AG09309 (cell line): ENCODE measurements around the gene C2CD3.
"Not testable (repeated sequence)": the region's sequence is repeated elsewhere in the genome, so short reads cannot be mapped to it uniquely, and the experiment has no call there.

Experiments used
- DNase-seq: peaks from one replicate; pipeline ENCODE4 v3.0.0-alpha.2; 2010; ENCODE audit warnings: low read depth
- H3K4me3 ChIP-seq: 2 replicates; pipeline ENCODE4 v1.5.1; 2011; ENCODE audit warnings: mild to moderate bottlenecking, low read depth, low read length, moderate library complexity; ENCODE audit not compliant: control insufficient read depth
- TF ChIP-seq, protein P1 (sequence below): IDR thresholded peaks from 2 replicates; pipeline ENCODE4 v1.5.1; 2011; ENCODE audit warnings: mild to moderate bottlenecking, low read depth, low read length, inconsistent platforms; ENCODE audit not compliant: insufficient read depth, control insufficient read depth; ENCODE audit errors: missing control alignments

The C2CD3 gene

GRCh38 chr11:74153224-74153623 lies 17.6 kb downstream of the C2CD3 start:
- no peak for DNase-seq
- TF ChIP-seq, protein P1, sequence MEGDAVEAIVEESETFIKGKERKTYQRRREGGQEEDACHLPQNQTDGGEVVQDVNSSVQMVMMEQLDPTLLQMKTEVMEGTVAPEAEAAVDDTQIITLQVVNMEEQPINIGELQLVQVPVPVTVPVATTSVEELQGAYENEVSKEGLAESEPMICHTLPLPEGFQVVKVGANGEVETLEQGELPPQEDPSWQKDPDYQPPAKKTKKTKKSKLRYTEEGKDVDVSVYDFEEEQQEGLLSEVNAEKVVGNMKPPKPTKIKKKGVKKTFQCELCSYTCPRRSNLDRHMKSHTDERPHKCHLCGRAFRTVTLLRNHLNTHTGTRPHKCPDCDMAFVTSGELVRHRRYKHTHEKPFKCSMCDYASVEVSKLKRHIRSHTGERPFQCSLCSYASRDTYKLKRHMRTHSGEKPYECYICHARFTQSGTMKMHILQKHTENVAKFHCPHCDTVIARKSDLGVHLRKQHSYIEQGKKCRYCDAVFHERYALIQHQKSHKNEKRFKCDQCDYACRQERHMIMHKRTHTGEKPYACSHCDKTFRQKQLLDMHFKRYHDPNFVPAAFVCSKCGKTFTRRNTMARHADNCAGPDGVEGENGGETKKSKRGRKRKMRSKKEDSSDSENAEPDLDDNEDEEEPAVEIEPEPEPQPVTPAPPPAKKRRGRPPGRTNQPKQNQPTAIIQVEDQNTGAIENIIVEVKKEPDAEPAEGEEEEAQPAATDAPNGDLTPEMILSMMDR = no peak
- no peak overlapping the region for H3K4me3 ChIP-seq

- no peak overlapping the region for H3K4me3 ChIP-seq
- TF ChIP-seq, protein P1 = no peak
- no peak for DNase-seq
Measured at GRCh38 chr11:74147199-74147929, 23.4 kb downstream of the C2CD3 start.

DNA sequence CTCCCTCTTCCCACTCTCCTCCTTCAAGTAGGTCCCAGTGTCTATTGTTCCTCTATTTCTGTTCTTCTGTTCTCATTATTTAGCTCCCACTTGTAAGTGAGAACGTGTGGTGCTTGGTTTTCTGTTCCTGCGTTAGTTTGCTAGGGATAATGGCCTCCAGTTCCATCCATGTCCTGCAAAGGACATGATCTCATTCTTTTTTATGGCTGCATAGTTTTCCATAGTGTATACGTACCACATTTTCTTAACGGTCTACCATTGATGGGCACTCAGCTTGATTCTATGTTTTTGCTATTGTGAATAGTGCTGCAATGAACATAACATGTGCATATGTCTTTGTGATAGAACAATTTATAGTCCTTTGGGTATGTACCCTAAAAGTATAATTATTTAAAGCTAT lies 26.2 kb downstream of the C2CD3 start:
- no peak for DNase-seq
- H3K4me3 ChIP-seq = no peak overlapping the region
- TF ChIP-seq, protein P1 = no peak

GRCh38 chr11:74142624-74143023 lies 28.2 kb downstream of the C2CD3 start:
- no peak overlapping the region for H3K4me3 ChIP-seq
- TF ChIP-seq, protein P1 = no peak
- DNase-seq = no peak

- TF ChIP-seq, protein P1 = no peak
- H3K4me3 ChIP-seq = no peak overlapping the region
- DNase-seq = no peak
Measured at GRCh38 chr11:74141908-74142307, 28.9 kb downstream of the C2CD3 start.

DNA sequence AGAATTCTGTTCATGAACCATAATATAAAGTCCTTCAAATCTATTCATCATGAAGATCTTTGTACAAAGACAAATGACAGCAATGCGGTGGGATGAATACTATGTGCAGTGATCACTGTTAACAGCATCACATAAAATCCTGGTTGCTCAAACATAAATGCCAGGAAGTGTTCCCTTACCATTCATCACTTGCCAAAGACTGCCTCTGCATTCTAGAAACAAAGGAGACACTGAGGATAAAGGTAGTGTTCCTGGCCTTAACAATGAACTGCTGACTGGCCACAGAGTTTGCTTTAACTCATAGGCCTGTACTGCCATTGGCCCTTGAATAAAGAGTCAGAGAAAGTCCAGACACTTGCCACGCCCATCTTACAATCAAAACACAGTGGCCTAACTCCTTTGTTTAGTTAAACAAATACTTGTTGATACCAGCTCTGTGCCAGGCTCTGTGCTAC lies 29.5 kb downstream of the C2CD3 start:
- H3K4me3 ChIP-seq = no peak overlapping the region
- TF ChIP-seq, protein P1 = no peak
- DNase-seq = no peak

- DNase-seq, H3K4me3 ChIP-seq: not testable (repeated sequence)
Measured at GRCh38 chr11:74139919-74140431, 30.8 kb downstream of the C2CD3 start.
